CD4-positive, alpha-beta T cell treated with Interleukin-17A for 1 hour (primary cell): Measurements from ENCODE around the gene TLE4.

Source experiments
- DNase-seq: peaks from one replicate; pipeline ENCODE4 v3.0.0-alpha.2; 2020

Gene TLE4

GRCh38 chr9:79572608-79573411 is 1.0 kb downstream of the TLE4 start:
- peak; percentile 70 for DNase-seq

GRCh38 chr9:79573412-79573923 is 1.7 kb downstream of the TLE4 start:
- peak; percentile 39 for DNase-seq

- DNase-seq: no peak
These were observed 2.4 kb downstream of the TLE4 start for GRCh38 chr9:79574136-79574535.

DNA sequence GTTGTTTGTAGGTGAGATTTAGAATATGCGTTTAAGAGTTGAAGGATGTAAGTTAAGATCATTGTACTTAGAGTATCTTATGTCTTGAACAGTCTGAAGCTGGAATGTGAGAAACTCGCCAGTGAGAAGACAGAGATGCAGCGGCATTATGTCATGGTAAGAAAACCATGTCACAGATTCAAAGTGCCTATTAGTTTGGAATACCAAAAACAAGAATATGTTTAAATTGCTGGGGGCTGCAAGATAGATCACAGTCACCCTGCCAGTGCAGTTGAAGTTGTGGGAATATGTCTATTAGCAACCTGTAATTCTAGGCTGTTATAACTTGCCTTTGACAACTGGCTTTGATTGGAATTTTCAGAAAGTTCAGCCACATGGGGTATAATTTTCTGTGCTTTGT is 3.0 kb downstream of the TLE4 start:
- DNase-seq: no peak

GRCh38 chr9:79575547-79575946 is 3.8 kb downstream of the TLE4 start:
- no peak for DNase-seq

- no peak for DNase-seq
These were observed 6.4 kb downstream of the TLE4 start for GRCh38 chr9:79577969-79578723.

DNA sequence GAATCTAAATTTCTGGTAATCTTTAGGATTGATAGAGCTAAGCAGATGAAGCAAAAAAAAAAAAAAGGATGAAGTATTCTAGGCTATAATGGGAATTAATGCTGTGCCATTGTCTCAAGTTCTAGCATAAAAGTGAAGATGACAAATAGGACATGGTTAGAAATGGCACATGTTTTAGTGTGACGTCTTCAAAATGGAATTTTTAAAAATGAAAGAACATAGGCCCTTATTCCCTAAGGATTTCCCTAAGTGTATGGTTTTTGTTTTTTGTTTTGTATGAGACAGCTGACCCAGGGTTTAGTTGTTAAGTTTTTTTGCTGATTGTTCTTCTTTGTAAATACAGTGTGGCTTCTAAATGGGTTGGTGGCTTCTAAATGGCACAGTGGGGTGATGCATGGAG is 7.1 kb downstream of the TLE4 start:
- no peak for DNase-seq

DNA sequence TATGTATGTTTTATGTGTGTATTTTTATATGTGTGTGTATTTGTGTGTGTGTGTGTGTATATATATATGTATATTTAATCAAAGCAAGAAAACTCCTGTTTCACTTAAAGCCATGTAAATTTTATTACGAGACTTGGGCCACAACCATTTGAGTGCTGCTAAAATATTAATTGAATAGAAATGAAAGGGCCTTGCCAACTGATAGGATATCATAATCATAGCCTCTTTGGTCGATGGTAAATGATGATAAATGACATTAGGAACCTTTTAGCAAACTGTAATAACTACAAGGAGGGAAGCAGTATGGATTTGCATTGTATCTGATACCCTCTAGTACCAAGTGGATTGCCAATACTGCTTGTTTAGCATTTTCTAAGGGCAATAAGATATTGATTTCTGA is 7.9 kb downstream of the TLE4 start:
- no peak for DNase-seq

DNA sequence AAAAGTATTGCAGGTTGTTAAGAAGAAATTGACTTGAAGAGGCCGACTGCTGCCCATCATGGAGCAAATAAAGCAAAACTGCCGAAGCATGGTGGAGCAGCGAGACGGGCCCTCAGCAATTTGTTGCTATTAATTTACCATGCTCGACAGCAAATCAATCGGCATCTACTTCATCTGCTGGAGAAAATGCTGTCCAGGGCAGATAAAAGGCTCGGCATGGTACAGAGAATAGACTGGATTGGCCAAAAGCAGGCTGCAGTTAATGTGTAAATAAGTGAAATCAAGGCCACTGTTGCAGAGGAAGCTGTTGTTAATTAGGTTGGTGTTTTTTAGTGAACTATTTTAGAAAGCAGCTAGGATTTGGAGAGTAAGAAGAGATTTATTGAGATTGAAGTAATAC is 8.3 kb downstream of the TLE4 start:
- no peak for DNase-seq

DNA sequence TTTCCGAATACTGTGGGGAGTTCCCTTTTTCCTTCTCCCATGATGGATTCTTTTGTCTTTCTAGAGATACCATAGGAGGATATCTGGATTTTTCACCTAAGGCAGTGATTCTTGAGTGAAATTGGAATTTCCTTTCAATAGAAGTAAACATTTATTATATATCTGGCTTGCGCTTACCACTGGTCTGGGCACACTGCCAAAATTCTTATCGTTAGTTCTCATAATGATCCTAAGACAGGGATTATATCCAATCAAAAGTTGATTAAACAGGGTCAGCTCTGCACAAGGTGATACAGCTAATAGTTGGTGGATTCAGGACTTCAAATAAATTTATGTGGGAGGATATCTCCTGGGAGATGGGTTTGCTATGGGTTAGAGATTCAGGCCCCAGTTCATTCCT is 9.6 kb downstream of the TLE4 start:
- DNase-seq: peak; percentile 33

DNA sequence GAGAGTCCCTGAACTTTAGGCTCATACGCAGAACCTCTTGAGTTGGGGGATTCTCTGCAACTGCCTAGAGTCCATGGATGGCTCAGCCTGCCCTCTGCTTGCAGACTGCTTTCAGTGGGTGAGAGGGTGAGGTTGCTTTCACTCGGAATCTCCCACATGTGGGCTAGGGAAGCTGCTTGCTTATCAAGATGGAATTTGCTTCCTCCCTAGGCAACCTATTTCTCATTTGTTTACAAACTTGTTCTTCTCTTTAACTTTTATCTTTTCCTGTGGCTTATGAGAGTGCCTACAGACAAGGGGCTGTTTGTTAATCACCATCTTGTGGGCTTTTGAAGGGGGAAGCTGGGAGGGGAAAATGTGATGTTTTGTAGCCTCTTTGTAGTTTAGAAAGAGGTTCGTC is 10.0 kb downstream of the TLE4 start:
- DNase-seq: peak; percentile 68

GRCh38 chr9:79583952-79584654 is 12.3 kb downstream of the TLE4 start:
- DNase-seq: peak; percentile 39

DNA sequence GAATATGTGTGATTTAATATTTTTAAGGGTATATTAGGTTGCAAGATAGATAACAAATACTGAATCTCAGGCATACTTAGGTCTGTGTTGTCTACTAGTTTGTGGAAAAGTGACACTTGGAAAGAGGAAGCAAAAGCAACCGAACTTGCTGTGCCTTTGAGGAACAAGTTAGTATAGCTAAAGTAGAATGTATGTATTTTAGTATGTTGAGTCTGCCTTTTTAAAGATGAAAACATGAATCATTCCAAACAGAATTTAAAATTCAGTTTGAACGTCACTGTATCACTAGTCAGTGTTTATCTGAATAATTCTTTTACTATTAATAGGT is 12.9 kb downstream of the TLE4 start:
- DNase-seq: no peak

GRCh38 chr9:79588488-79589223 is 16.9 kb downstream of the TLE4 start:
- no peak for DNase-seq

- no peak for DNase-seq
These were observed 19.7 kb downstream of the TLE4 start for GRCh38 chr9:79591458-79591857.

DNA sequence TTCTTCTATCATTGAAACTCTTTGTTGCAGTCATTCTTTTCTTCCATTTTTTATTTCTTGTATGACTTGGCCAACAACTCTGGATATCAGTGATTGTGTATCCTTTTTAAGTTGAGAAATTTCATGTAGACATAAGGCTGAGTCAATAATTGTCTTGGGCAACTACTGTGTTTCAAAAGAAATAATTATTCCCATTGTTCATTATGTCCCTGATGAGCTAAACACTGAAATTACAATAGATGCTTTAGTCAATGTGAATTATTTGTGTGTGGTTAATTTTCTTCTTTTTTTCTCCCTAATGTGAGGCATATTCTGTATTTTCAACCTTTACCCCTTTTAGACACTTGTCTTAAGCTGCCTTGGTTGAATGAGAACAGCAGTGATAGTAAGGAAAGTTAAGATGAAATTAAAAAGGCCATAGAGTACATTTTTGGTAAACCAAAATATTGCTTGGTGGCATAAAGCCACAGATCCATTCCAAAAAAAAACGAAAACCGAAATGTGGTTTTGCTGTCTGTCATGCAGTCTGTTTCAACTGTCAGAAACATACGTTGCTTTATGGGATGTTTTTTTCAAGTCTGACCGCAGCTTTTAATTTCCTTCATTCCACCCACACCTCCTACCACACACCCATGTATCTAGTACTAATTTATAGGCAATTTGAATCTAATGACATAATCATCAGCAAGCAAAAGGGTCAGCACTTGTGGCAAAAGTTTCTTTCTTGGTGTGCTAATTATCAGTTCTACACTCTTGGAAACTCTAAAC is 21.1 kb downstream of the TLE4 start:
- peak; percentile 59 for DNase-seq

- DNase-seq: no peak
These were observed 27.0 kb downstream of the TLE4 start for GRCh38 chr9:79598562-79599345.

DNA sequence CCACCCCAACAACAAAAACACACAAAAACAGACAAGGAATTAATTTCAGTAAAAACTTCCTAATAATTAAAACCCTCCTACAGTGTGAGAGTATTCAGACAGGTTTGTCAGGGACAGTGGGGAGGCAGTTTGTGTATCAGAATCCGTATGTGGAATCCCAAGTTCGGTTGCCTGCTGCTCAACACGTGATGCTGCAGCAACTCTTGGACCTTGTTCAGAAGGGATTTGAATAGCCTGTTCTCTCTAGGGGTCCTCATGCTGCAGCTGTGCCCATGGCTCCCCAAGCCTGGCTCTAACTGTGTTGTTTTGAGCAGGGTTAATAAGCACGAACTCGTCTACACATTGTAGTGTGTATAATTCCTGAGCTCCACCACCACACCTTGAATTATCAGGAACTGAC is 28.7 kb downstream of the TLE4 start:
- no peak for DNase-seq

DNA sequence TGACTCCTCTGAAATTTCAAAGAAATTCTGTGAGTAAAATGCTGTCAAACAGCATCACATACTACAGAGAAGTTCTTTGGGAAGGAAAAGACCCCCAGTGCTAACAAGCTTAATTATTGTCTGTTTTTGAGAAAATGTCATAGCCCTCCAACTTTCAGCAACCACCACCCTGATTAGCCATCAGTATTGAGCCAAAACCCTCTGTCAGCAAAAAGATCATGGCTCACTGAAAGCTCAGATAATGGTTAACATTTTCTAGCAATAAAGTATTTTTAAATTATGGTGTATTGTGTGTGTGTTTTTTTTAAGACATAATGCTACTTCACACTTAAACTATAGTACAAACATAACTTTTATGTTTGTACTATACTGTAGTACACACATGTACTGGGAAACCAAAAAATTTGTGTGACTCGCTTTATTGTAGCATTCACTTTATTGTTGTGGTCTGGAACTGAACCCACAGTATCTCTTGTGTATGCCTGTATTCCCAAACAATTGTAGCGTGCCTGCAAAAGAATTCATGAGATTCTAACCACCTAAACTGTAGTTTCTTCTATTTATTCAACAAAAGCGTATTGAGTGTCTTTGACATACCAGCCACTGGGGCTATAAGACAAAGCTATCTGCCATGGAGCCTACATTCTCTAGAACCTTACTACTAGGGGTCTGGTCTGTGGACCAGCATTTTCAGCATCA is 31.6 kb downstream of the TLE4 start:
- no peak for DNase-seq

DNA sequence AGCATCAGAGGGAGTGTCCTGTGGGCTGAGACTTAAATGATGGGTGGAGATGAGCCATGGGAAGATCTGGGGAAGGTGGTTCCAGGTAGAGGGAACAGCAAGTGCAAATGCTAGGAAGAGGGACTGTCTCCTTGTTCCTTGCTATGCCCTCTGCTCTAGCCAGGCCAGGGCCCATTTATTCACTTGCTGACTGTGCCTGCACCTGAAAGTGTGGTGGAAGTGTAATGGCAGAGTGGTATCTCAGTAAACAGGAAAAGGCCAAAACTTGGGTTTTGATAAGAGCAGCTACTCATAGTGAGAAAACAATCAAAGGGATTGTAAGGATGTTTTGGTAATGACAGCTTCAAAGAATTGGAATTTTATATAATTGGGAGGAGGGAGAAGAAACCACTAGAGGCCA is 32.4 kb downstream of the TLE4 start:
- DNase-seq: no peak
